ENCODE data around the gene XPO6.

XPO6 gene

GRCh38 chr16:28185696-28186095 is 26.1 kb downstream of the XPO6 start:
- no peak for DNase-seq (ENCODE audit: low read depth, low spot score)

DNA sequence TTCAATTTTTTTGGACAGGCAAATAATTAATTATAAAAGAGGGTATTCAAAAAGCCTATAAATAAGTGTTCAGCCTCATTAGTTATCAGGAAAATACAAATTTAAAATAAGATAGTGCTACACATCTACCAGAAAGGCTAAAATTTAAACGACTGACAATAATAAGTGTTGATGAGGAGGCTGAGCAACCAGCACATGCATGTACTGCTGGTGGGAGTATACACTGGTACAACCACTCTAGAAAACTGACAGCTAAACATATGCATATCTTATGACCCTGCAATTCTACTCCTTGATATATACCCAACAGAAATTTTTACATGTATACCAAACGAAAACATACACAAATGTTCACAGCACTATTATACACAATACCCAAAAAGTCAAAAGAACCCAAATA is 27.1 kb downstream of the XPO6 start:
- no peak for DNase-seq (ENCODE audit: low read depth, low spot score)

DNA sequence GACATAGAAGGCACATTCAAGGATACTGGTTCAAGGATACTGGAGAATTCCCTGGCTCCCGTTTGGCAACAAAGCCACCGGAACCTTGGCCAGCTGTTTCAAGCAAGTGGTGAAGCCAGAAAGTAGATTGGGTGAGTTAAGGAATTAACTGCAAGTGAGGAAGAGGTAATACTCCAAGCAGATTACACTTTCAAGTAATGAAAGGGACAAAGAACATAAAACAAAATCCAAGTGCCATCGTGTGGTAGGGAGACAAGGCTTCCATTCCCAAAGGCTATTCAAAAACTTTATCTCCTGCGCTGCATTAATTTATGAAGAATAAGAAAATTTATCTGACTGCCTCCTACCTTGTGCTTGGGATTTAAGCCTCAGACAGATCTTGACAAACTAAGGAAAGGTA is 27.8 kb downstream of the XPO6 start:
- no peak for DNase-seq (ENCODE audit: low read depth, low spot score)

GRCh38 chr16:28183484-28183883 is 28.3 kb downstream of the XPO6 start:
- no peak for DNase-seq (ENCODE audit: low read depth, low spot score)

GRCh38 chr16:28182801-28183200 is 29.0 kb downstream of the XPO6 start:
- no peak for DNase-seq (ENCODE audit: low read depth, low spot score)

DNA sequence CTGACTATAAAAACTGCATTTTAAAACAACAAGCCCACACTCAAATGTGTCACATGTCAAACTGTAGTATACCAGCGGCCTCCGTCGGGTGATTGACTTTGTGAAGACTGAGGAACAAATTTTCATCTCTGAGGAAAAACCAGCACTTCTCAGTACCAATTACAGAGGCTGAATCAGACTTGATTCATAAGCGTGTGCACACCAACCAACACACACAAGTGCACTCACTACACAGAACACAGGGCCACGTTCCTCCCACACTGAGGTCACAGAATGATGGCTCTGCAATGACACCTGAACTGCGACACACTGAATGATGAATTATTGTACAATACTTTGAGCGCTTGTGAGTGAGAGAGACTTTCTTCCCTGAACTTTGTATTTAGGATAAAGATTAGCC is 29.6 kb downstream of the XPO6 start:
- DNase-seq (ENCODE audit: low read depth, low spot score) = peak; percentile 10

- no peak for DNase-seq (ENCODE audit: low read depth, low spot score)
These were observed 30.2 kb downstream of the XPO6 start for GRCh38 chr16:28181515-28181914.

DNA sequence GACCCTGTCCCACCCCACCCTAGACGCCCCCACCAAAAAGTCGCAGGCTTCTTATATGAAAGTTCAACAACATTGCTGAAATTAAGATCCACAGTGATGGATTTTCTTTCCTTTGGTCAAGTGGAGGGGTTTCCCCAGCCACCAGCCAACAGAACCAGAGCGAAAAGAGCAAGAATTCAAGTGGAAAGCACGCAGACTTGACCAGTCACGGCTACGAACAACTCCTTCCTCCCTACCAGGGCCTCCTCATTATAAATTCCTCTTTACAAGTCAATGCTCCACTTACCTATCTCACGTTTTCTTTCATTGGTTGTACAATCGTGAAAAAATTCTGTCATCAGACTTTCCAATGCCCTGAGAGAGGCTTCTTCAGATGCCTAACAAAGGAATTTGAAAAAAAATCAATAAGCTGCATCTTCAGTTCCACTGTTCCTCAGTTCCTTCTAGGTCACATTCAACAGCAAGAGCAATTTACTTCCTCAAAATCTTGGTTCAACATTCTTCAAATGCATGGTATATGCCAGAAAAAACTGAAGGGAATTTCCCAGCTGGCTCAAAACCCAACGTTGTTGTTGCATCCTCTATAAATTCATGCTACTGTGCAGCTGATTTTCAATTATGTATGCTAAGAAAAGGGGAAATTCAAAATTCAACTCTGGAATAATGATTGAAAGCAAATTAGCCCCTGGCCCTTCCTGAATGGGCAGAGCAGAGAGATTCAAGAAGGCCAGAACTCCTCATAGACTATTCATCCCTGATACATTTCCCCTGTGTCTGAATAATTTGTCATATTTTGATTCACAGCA is 30.9 kb downstream of the XPO6 start:
- DNase-seq (ENCODE audit: low read depth, low spot score) = no peak

- DNase-seq (ENCODE audit: low read depth, low spot score) = no peak
These were observed 32.4 kb downstream of the XPO6 start for GRCh38 chr16:28179354-28179753.

DNA sequence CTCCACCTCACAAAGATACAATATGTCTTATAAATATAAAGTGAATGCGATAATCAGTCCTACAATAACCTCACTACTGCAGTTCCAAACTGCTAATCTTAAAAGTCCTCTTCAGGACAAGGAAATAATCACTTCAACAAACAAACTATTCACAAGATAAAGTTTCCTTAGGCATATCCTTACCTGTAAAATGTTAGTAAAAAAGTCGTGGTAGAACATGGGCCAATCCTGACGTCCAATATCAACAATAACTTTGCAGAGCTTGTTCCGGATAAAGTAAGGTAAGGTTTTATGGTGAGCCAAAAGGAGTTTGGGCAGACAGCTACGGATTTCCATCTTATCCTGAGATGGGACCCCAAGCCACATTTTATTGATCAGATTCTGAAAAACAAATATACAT is 36.0 kb downstream of the XPO6 start:
- no peak for DNase-seq (ENCODE audit: low read depth, low spot score)

GRCh38 chr16:28172336-28172735 is 39.4 kb downstream of the XPO6 start:
- DNase-seq (ENCODE audit: low read depth, low spot score) = no peak

- no peak for DNase-seq (ENCODE audit: low read depth, low spot score)
These were observed 39.9 kb downstream of the XPO6 start for GRCh38 chr16:28171816-28172215.

DNA sequence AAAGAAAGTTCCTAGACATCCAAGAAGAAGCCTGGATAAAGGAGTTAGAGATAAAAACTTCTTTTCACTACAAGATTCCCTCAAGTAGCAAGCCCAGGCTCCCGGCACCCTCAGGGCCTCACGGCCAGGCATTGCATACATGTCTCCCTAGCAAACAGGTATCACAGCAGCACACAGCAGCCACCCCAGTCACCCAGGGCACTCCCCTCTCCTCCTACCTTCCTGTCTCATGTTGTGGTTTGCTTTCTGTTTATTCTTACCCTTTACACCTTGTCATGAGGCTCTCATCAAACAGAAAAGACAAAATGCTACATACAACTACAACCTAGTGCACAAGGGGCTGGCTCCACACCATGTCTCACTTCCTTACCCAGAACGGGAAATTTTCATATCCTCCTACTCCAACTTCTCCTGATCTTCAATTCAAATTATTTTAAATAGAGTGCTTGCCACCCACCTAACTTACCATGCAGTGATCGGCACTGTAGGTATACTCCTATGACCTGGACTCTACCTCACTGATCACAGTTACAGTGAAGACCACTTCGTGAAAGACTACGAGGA is 42.7 kb downstream of the XPO6 start:
- peak; percentile 11 for DNase-seq (ENCODE audit: low read depth, low spot score)

GRCh38 chr16:28167730-28168129 is 44.0 kb downstream of the XPO6 start:
- no peak for DNase-seq (ENCODE audit: low read depth, low spot score)

- no peak for DNase-seq (ENCODE audit: low read depth, low spot score)
These were observed 44.5 kb downstream of the XPO6 start for GRCh38 chr16:28167221-28167620.

GRCh38 chr16:28166394-28167208 is 45.2 kb downstream of the XPO6 start:
- DNase-seq (ENCODE audit: low read depth, low spot score) = no peak

- no peak for DNase-seq (ENCODE audit: low read depth, low spot score)
These were observed 46.2 kb downstream of the XPO6 start for GRCh38 chr16:28165598-28165997.

DNA sequence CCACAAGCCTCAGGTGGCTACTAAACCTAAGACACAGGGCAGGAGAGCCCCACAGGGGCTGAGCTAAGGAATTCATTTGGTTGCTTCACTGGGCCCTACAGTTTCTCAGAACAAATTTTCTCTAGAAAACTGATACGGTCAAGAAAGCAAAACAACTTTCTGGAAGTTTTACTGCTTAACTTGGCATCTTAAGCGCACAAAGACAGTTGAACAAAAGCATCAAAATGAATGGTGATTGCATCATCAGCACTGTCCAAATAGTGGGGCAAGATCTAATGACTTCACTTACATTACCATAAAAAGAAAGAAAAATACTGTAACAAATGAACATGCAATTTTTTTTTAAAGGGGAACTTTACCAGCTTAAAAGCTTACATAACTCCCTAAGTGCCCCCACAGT is 47.6 kb downstream of the XPO6 start:
- DNase-seq (ENCODE audit: low read depth, low spot score) = no peak

- DNase-seq (ENCODE audit: low read depth, low spot score) = no peak
These were observed 48.1 kb downstream of the XPO6 start for GRCh38 chr16:28163699-28164098.

- no peak for DNase-seq (ENCODE audit: low read depth, low spot score)
These were observed 49.4 kb downstream of the XPO6 start for GRCh38 chr16:28162326-28162877.

- DNase-seq (ENCODE audit: low read depth, low spot score) = no peak
These were observed 50.1 kb downstream of the XPO6 start for GRCh38 chr16:28161626-28162025.

DNA sequence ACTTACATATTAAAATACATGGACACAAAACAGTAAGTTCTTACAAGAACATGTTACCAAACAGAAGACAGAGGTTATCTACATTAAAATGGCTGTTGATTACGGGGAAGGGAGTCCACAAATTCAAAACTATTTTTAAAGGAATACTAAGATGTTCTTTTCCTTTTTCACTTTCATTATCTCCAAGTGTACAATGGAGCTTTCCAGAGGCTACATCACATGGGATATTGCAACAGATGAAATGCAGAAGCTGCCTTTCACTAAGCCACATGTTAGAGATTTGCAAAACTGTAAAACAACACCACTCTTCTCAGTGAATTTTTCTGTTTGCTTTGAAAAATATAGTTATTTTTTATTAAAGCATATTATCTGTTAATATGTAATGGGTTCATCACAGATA is 53.6 kb downstream of the XPO6 start:
- no peak for DNase-seq (ENCODE audit: low read depth, low spot score)

All from activated CD4-positive, CD25-positive, alpha-beta regulatory T cell treated with anti-CD3 and anti-CD28 coated beads, Interleukin-2, amount 50 U/mL, for 16 hours (primary cell).